Erythroblast (primary cell): ENCODE measurements around the gene CPLX4.
"Not testable (repeated sequence)": the region's sequence is repeated elsewhere in the genome, so short reads cannot be mapped to it uniquely, and the experiment has no call there.

Experiments used
- DNase-seq, 2 experiments: peaks; one replicate each; lab custom pipeline; 2025; lab: John Stamatoyannopoulos, UW
- GATA1 ChIP-seq: IDR thresholded peaks from 2 replicates; pipeline ENCODE4 v1.6.1; 2011; ENCODE audit warnings: low read depth, mild to moderate bottlenecking, control low read depth, low read length, moderate library complexity
- POLR2A ChIP-seq: IDR thresholded peaks from 2 replicates; pipeline ENCODE4 v1.6.1; 2011; ENCODE audit warnings: mild to moderate bottlenecking, low read length

The CPLX4 gene

DNA sequence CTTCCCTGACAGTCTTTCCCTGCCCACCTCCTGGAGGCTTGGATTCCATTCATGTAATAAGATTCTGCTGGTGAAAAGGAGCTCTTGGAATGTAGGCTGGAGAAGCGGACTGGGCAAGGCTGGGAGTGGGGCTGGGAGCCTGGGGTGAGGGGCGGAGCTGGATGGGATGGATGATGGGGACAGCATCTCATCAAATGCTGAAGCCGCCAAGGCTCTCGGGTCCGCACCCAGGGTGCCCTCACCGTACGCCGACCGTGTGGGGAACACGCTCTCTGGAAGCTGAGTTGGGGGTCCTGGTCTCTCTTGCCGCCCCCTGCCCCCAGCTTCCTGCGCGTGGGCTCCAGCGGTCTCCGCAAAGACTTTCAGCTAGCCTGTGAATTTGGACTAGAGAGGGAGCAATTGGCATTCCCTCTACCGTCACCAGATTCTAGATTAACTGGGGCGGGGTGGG, 54.3 kb downstream of the CPLX4 start:
- DNase-seq = no peak
- TF ChIP-seq POLR2A (no peak), GATA1 (no peak)

DNA sequence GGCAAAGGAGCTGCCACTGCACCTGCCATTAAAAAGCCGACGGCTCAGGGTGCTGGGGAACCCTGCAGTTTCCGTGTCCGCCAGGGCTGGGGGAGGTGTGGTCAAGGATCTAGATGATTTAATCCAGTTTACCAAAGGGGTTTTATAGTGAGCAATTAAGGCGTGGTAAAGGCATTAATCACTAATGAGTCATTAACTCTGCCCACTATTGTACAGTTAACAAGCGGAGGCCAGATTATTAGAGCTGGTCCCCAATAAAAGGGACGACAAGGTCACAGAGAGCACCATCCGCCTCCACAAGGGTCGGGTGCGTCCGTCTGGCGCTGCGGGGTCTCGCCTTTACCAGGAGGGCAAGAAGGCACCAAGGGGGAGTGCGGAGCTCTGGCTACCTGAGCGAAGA, 54.8 kb downstream of the CPLX4 start:
- no peak for DNase-seq
- TF ChIP-seq GATA1 (no peak), POLR2A (no peak)

DNA sequence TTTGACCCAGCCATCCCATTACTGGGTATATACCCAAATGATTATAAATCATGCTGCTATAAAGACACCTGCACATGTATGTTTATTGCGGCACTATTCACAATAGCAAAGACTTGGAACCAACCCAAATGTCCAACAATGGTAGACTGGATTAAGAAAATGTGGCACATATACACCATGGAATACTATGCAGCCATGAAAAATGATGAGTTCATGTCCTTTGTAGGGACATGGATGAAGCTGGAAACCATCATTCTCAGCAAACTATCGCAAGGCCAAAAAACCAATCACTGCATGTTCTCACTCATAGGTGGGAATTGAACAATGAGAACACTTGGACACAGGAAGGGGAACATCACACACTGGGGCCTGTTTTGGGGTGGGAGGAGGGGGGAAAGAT, 56.2 kb downstream of the CPLX4 start:
- DNase-seq = not testable (repeated sequence)

DNA sequence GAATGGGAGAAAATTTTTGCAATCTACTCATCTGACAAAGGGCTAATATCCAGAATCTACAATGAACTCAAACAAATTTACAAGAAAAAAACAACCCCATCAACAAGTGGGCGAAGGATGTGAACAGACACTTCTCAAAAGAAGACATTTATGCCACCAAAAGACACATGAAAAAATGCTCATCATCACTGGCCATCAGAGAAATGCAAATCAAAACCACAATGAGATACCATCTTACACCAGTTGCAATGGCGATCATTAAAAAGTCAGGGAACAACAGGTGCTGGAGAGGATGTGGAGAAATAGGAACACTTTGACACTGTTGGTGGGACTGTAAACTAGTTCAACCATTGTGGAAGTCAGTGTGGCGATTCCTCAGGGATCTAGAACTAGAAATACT, 56.6 kb downstream of the CPLX4 start:
- DNase-seq = not testable (repeated sequence)

DNA sequence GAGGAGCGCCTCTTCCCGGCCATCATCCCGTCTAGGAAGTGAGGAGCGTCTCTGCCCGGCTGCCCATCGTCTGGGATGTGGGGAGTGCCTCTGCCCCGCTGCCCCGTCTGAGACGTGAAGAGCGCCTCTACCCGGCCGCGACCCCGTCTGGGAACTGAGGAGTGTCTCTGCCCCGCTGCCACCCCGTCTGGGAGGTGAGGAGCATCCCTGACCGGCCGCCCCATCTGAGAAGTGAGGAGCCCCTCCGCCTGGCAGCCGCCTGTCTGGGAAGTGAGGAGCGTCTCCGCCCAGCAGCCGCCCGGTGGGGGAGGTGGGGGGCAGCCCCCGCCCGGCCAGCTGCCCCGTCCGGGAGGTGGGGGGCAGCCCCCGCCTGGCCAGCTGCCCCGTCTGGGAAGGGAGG, 63.0 kb downstream of the CPLX4 start:
- not testable (repeated sequence) for DNase-seq

DNA sequence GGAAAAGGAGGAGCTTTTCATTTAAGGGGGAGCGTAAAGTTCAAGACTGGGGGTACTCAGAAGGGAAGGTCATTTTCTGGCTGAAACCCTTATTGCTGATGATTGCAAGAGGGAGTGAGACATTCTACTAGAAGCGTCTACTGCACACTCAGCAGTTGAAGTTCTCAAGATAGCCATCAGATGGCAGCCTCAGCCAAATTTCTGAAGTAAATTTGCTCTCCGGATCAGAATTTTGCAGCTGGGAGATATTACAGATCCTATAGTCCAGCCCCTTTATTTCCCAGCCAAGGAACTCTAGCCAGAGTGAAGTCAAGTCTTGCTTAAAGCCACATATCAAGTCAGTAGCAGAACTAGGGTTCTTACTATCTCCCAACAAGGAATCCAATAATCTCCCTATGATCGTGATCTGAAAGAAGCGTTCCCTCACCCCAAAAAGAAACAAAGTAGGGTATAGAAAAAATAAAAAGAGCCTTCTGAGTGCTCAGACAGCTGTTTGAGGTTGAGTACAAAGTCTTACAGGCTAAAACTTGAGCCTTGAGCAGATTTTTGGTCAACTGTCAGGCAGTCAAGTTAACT, 69.2 kb downstream of the CPLX4 start:
- peak; percentile 63 to 78 for DNase-seq

DNA sequence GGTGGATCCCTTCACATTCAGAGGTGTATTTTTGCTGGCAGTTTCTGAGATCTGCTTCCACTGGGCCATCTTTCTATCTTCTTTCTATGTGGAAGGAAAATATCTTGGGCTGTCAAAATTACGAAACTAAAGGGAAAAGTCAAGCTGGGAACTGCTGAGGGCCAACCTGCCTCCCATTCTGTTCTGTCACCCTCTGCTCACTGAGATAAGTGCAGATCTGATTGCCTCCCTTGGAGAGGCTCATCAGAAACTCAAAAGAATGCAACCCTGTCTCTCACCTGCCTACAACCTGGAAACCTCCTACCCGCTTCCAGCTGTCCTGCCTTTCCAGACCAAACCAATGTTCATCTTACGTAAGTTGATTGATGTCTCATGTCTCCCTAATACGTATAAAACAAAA, 71.7 kb downstream of the CPLX4 start:
- DNase-seq = no peak
- TF ChIP-seq GATA1 (no peak), POLR2A (no peak)

More for the DNA sequence above, 69.2 kb downstream of the CPLX4 start:
- no peak for TF ChIP-seq POLR2A
- TF ChIP-seq GATA1 = no peak
